K562 (cell line): ENCODE measurements around the gene PBXIP1. TPM values are rescaled to one million over a fixed set of nuclear protein-coding genes. Genes with fewer than 3 reads are reported as not detected.

Experiments used
- CREM ChIP-seq: IDR thresholded peaks from 2 replicates; pipeline ENCODE4 v1.6.1; 2014; ENCODE audit warnings: antibody characterized with exemption, low read depth
- DPF2 ChIP-seq: fragments of 450-650 bp; IDR thresholded peaks from 2 replicates; pipeline ENCODE4 v1.6.1; 2016
- ID3 ChIP-seq, 2 experiments: fragments of 250-450 bp in 1 of 2; fragments of 450-650 bp in 1 of 2; sonication (Bioruptor Pico) in 1 of 2; IDR thresholded peaks; 2 replicates each; pipeline versions ENCODE4 v1.6.1 to v1.8.0; 2016 to 2021; ENCODE audit warnings: mild to moderate bottlenecking in 2 of 2, moderate library complexity in 2 of 2, missing compliant biosample characterization in 1 of 2, missing genetic modification characterization in 1 of 2
- KDM1A ChIP-seq, 2 experiments: fragments of 450-650 bp; IDR thresholded peaks; 2 replicates each; pipeline ENCODE4 v1.6.1; 2016; ENCODE audit warnings: mild to moderate bottlenecking in 2 of 2
- NONO ChIP-seq, 2 experiments: fragments of 200-400 bp in 1 of 2; fragments of 450-650 bp in 1 of 2; formaldehyde crosslinking in 1 of 2; IDR thresholded peaks; 2 replicates each; pipeline ENCODE4 v1.6.1; 2017; ENCODE audit warnings: low read depth in 2 of 2, mild to moderate bottlenecking in 2 of 2, moderate library complexity in 2 of 2, low read length in 1 of 2
- RBBP5 ChIP-seq: fragments of 200-600 bp; sonication (generic); IDR thresholded peaks from 2 replicates; pipeline ENCODE4 v1.6.1; 2012; ENCODE audit warnings: borderline replicate concordance, mild to moderate bottlenecking, low read length, control low read depth, inconsistent platforms; ENCODE audit not compliant: insufficient read depth, poor library complexity, severe bottlenecking
- STAT5A ChIP-seq: IDR thresholded peaks from 2 replicates; pipeline ENCODE4 v1.6.1; 2012; ENCODE audit warnings: low read length, inconsistent platforms, borderline replicate concordance
- STAT6 ChIP-seq: sonication (generic); formaldehyde crosslinking; IDR thresholded peaks from 2 replicates; pipeline ENCODE4 v1.8.1; 2023; ENCODE audit warnings: mild to moderate bottlenecking, missing genetic modification reagents
- ZNF239 ChIP-seq: fragments of 250-450 bp; sonication (Bioruptor Pico); IDR thresholded peaks from 2 replicates; pipeline ENCODE4 v1.4.0; 2020; ENCODE audit warnings: mild to moderate bottlenecking
- ZNF263 ChIP-seq: sonication (generic); formaldehyde crosslinking; IDR thresholded peaks from 2 replicates; pipeline ENCODE4 v1.8.0; 2022; ENCODE audit warnings: mild to moderate bottlenecking, missing genetic modification reagents, borderline replicate concordance
- polyA plus RNA-seq, 8 experiments: library from polyadenylated mRNA; depleted of rRNA in 4 of 8; stranded (reverse) in 5 of 8; unstranded in 3 of 8; fragments of >200 nt; fragmentation: Nextera tagmentation in 2 of 8; fragmentation: Illumina TruSeq in 1 of 8; extraction: Ambion mirVana in 2 of 8; extraction: Trizol in 1 of 8; gene quantifications; 2 replicates each; pipeline versions ENCODE4 v1.2.1 to v1.2.3, GENCODE V29; 2011 to 2014; ENCODE audit warnings: inconsistent platforms in 1 of 8, missing spikeins in 1 of 8
- total RNA-seq, 7 experiments: library from RNA; depleted of rRNA in 6 of 7; stranded (reverse); fragments of >200 nt in 6 of 7; fragmentation: Illumina TruSeq in 2 of 7; extraction: Trizol in 2 of 7; gene quantifications; 2 replicates each; pipeline versions ENCODE4 v1.2.1 to v1.2.3, GENCODE V29; 2011 to 2021; ENCODE audit warnings: low replicate concordance in 1 of 7
- TF ChIP-seq, protein P1 (sequence below), 2 experiments: fragments of 450-650 bp; formaldehyde crosslinking in 1 of 2; IDR thresholded peaks; 2 replicates each; pipeline versions ENCODE4 v1.4.0 to v1.6.1; 2014 to 2020; ENCODE audit warnings: mild to moderate bottlenecking in 2 of 2, borderline replicate concordance in 1 of 2, low read depth in 1 of 2
- TF ChIP-seq, protein P2 (sequence below): sonication (generic); formaldehyde crosslinking; IDR thresholded peaks from 2 replicates; pipeline ENCODE4 v1.8.0; 2022; ENCODE audit warnings: missing genetic modification reagents, mild to moderate bottlenecking, moderate library complexity, borderline replicate concordance

Gene PBXIP1
- total and polyA plus RNA-seq, 9 of the 15 experiments (the other 6 are each of a cell fraction or from before 2014, with no cell fraction given): 0.13 to 8.3 (median 5.8) TPM

GRCh38 chr1:154961207-154962155, 5.6 kb upstream of the PBXIP1 start, which contains the start of gene PYGO2 (continued):
- TF ChIP-seq RBBP5 (peak; percentile 80), STAT6 (CRISPR knock-in tag) (0 out of 2 replicates have a peak, but pooled peaks have one; percentile 22), ID3 (CRISPR knock-in tag; IDR thresholded peaks at IDR 0.05) (no peak), ID3 (tag; IDR thresholded peaks at IDR 0.05) (no peak), DPF2 (no peak; the same call in 1 of the 2 replicates), KDM1A (IDR thresholded peaks at IDR 0.05) (no peak), STAT5A (no peak), ZNF263 (CRISPR knock-in tag) (no peak; the same call in 1 of the 2 replicates), NONO (IDR thresholded peaks at IDR 0.05; ENCODE audit: low read depth in 2 of 2, low read length in 1 of 2) (peak in 1 of 2 experiments; percentile 99; a peak in 3 of 4 replicates), ZNF239 (CRISPR knock-in tag) (no peak), CREM (peak; percentile 47; the same call in 1 of the 2 replicates)
- TF ChIP-seq, protein P1, sequence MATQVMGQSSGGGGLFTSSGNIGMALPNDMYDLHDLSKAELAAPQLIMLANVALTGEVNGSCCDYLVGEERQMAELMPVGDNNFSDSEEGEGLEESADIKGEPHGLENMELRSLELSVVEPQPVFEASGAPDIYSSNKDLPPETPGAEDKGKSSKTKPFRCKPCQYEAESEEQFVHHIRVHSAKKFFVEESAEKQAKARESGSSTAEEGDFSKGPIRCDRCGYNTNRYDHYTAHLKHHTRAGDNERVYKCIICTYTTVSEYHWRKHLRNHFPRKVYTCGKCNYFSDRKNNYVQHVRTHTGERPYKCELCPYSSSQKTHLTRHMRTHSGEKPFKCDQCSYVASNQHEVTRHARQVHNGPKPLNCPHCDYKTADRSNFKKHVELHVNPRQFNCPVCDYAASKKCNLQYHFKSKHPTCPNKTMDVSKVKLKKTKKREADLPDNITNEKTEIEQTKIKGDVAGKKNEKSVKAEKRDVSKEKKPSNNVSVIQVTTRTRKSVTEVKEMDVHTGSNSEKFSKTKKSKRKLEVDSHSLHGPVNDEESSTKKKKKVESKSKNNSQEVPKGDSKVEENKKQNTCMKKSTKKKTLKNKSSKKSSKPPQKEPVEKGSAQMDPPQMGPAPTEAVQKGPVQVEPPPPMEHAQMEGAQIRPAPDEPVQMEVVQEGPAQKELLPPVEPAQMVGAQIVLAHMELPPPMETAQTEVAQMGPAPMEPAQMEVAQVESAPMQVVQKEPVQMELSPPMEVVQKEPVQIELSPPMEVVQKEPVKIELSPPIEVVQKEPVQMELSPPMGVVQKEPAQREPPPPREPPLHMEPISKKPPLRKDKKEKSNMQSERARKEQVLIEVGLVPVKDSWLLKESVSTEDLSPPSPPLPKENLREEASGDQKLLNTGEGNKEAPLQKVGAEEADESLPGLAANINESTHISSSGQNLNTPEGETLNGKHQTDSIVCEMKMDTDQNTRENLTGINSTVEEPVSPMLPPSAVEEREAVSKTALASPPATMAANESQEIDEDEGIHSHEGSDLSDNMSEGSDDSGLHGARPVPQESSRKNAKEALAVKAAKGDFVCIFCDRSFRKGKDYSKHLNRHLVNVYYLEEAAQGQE (IDR thresholded peaks at IDR 0.05; ENCODE audit: borderline replicate concordance): peak; percentile 52
- TF ChIP-seq, protein P1 (CRISPR knock-in tag; IDR thresholded peaks at IDR 0.05; ENCODE audit: low read depth): peak; percentile 88
- TF ChIP-seq, protein P2, sequence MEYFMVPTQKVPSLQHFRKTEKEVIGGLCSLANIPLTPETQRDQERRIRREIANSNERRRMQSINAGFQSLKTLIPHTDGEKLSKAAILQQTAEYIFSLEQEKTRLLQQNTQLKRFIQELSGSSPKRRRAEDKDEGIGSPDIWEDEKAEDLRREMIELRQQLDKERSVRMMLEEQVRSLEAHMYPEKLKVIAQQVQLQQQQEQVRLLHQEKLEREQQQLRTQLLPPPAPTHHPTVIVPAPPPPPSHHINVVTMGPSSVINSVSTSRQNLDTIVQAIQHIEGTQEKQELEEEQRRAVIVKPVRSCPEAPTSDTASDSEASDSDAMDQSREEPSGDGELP: peak; percentile 78
